ENCODE results near the gene CD22.

The CD22 gene

GRCh38 chr19:35381318-35381717, 52.3 kb downstream of the CD22 start:
- Histone ChIP-seq H3K9me3 (ENCODE audit: low read length) (no peaks in the 10 kb centered on the region), H3K27ac (ENCODE audit: low read depth, low read length) (no peak overlapping the region), H3K36me3 (ENCODE audit: insufficient read depth, low read length) (no peaks in the 10 kb centered on the region), H3K4me1 (ENCODE audit: insufficient read depth, low read length) (peaks cover 15% of the 10 kb centered on the region), H3K27me3 (ENCODE audit: control insufficient read depth in 1 of 2, insufficient read depth in 2 of 2, low read length in 2 of 2) (peaks cover 0 to 4% of the 10 kb centered on the region in 2 donors), H3K9ac (ENCODE audit: low read length) (no peak overlapping the region), H3K4me3 (ENCODE audit: low read depth in 1 of 2, low read length in 2 of 2) (no peak overlapping the region)

DNA sequence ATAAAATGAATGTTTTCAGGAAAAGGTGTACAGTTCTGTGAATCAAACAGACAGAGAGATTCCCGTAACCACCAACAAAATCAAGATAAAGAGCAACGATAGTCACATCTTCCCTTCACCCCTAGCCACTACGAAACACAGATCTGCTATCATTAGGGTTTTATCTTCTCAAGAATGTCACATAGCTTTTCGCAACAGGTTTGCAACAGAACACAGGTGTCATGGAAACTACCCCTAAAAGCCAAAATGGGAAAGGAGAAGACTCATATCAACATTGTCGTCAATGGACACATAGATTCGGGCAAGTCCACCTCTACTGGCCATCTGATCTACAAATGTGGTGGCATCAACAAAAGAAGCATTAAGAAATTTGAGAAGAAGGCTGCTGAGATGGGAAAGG, 52.9 kb downstream of the CD22 start:
- no peaks in the 10 kb centered on the region for H3K36me3 ChIP-seq (ENCODE audit: insufficient read depth, low read length)
- no peak overlapping the region for H3K4me3 ChIP-seq (ENCODE audit: low read depth in 1 of 2, low read length in 2 of 2)
- H3K9ac ChIP-seq (ENCODE audit: low read length) = no peak overlapping the region
- H3K4me1 ChIP-seq (ENCODE audit: insufficient read depth, low read length) = peaks cover 15% of the 10 kb centered on the region
- H3K27me3 ChIP-seq (ENCODE audit: control insufficient read depth in 1 of 2, insufficient read depth in 2 of 2, low read length in 2 of 2) = peaks cover 0 to 4% of the 10 kb centered on the region in 2 donors
- no peak overlapping the region for H3K27ac ChIP-seq (ENCODE audit: low read depth, low read length)
- H3K9me3 ChIP-seq (ENCODE audit: low read length) = no peaks in the 10 kb centered on the region

DNA sequence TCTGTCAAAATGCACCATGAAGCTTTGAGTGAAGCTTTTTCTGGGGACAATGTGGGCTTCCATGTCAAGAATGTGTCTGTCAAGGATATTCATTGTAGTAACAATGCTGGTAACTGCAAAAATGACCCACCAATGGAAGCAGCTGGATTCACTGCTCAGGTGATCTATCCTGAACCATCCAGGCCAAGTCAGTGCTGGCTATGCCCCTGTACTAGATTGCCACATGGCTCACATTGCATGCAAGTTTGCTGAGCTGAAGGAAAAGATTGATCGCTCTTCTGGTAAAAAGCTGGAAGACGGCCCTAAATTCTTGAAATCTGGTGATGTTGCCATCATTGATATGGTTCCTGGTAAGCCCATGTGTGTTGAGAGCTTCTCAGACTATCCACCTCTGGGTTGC, 54.5 kb downstream of the CD22 start:
- peaks cover 18% of the 10 kb centered on the region for H3K4me1 ChIP-seq (ENCODE audit: insufficient read depth, low read length)
- H3K9me3 ChIP-seq (ENCODE audit: low read length) = no peaks in the 10 kb centered on the region
- peaks cover 0 to 4% of the 10 kb centered on the region in 2 donors for H3K27me3 ChIP-seq (ENCODE audit: control insufficient read depth in 1 of 2, insufficient read depth in 2 of 2, low read length in 2 of 2)
- no peaks in the 10 kb centered on the region for H3K36me3 ChIP-seq (ENCODE audit: insufficient read depth, low read length)
- no peak overlapping the region for H3K9ac ChIP-seq (ENCODE audit: low read length)
- H3K27ac ChIP-seq (ENCODE audit: low read depth, low read length) = no peak overlapping the region
- H3K4me3 ChIP-seq (ENCODE audit: low read depth in 1 of 2, low read length in 2 of 2) = no peak overlapping the region

- H3K27me3 ChIP-seq (ENCODE audit: control insufficient read depth in 1 of 2, insufficient read depth in 2 of 2, low read length in 2 of 2) = no peaks in the 10 kb centered on the region
Observed at GRCh38 chr19:35388277-35389054, 59.5 kb downstream of the CD22 start.

DNA sequence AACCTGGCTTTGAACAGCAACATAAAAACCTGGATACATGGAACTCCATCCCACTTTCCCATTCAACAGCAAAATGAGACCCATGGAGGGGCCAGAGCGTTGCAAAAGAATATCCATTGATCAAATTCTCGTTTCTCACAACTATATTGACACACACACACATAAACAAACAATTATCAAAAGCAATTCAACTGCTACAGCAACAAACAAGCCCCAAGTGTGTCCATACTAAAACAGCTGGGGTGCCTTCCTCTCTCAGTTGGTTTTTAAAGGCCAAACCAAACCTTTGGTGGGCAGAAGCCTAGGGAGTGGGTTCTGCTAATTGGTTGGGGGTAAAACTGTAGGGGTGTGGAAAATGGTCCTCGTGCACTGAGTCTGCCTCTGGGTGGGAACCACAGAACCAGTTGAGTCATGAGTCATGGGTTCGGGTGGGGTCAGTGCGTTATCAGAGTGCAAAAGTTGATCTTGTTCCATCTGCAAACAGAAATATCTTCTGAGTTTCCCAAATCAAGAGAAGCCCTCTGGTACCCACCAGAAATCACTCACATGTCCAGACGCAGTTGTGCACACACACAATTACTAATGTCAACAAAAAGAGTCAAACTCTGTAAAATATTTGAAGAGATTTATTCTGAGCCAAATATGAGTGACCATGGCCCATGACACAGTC, 60.3 kb downstream of the CD22 start:
- Histone ChIP-seq H3K9me3 (ENCODE audit: low read length) (no peaks in the 10 kb centered on the region), H3K4me3 (ENCODE audit: low read depth in 1 of 2, low read length in 2 of 2) (no peak overlapping the region), H3K36me3 (ENCODE audit: insufficient read depth, low read length) (no peaks in the 10 kb centered on the region), H3K27me3 (ENCODE audit: control insufficient read depth in 1 of 2, insufficient read depth in 2 of 2, low read length in 2 of 2) (no peaks in the 10 kb centered on the region), H3K4me1 (ENCODE audit: insufficient read depth, low read length) (peaks cover 7% of the 10 kb centered on the region), H3K9ac (ENCODE audit: low read length) (no peak overlapping the region), H3K27ac (ENCODE audit: low read depth, low read length) (no peak overlapping the region)

More at GRCh38 chr19:35388277-35389054, 59.5 kb downstream of the CD22 start:
- no peaks in the 10 kb centered on the region for H3K36me3 ChIP-seq (ENCODE audit: insufficient read depth, low read length)
- no peak overlapping the region for H3K27ac ChIP-seq (ENCODE audit: low read depth, low read length)
- no peaks in the 10 kb centered on the region for H3K9me3 ChIP-seq (ENCODE audit: low read length)
- H3K4me3 ChIP-seq (ENCODE audit: low read depth in 1 of 2, low read length in 2 of 2) = no peak overlapping the region
- no peak overlapping the region for H3K9ac ChIP-seq (ENCODE audit: low read length)
- H3K4me1 ChIP-seq (ENCODE audit: insufficient read depth, low read length) = peaks cover 7% of the 10 kb centered on the region

DNA sequence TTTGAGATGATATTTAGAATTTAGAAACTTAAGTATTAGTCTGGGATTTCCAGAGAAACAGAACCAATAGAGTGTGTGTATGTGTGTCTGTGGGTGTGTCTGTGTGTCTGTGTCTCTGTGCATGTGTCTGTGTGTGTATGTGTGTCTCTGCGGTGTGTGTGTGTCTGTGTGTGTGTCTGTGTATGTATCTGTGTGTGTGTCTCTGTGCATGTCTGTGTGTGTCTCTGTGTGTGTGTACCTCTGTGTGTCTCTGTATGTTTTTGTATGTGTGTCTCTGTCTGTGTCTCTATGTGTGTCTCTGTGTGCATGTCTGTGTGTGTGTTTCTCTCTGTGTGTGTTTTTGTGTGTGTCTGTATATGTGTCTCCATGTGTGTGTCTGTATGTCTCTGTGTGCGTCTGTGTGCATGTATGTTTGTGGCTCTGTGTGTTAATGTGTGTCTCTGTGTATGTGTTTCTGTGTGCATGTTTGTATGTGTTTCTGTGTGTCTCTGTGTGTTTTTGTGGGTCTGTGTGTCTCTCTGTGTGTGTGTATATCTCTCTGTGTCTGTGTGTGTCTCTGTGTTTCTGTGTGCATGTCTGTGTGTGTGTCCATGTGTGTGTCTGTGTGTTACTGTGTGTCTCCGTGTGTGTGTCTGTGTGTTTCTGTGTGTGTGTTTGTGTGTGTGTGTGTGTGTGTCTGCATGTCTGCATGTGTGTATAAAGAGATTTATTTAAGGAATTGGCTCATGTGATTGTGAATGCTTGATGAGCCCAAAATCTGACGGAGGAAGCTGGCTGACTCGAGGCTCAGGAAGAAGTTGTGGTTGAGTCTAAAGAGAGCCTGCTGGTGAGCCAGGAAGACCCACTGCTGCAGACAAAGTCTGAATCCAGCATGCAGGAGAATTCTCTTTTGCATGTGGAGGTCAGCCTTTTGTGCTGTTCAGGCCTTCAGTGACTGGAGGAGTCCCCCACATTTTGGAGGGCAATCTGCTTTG, 64.0 kb downstream of the CD22 start:
- Histone ChIP-seq H3K4me3 (ENCODE audit: low read depth in 1 of 2, low read length in 2 of 2) (no peak overlapping the region), H3K27ac (ENCODE audit: low read depth, low read length) (no peak overlapping the region), H3K9ac (ENCODE audit: low read length) (no peak overlapping the region), H3K4me1 (ENCODE audit: insufficient read depth, low read length) (peaks cover 7% of the 10 kb centered on the region), H3K9me3 (ENCODE audit: low read length) (no peaks in the 10 kb centered on the region), H3K27me3 (ENCODE audit: control insufficient read depth in 1 of 2, insufficient read depth in 2 of 2, low read length in 2 of 2) (no peaks in the 10 kb centered on the region), H3K36me3 (ENCODE audit: insufficient read depth, low read length) (no peaks in the 10 kb centered on the region)

GRCh38 chr19:35395382-35396199, 66.6 kb downstream of the CD22 start:
- no peak overlapping the region for H3K27ac ChIP-seq (ENCODE audit: low read depth, low read length)
- no peak overlapping the region for H3K9ac ChIP-seq (ENCODE audit: low read length)
- H3K4me1 ChIP-seq (ENCODE audit: insufficient read depth, low read length) = no peaks in the 10 kb centered on the region
- no peak overlapping the region for H3K4me3 ChIP-seq (ENCODE audit: low read depth in 1 of 2, low read length in 2 of 2)
- H3K9me3 ChIP-seq (ENCODE audit: low read length) = no peaks in the 10 kb centered on the region
- H3K36me3 ChIP-seq (ENCODE audit: insufficient read depth, low read length) = no peaks in the 10 kb centered on the region
- H3K27me3 ChIP-seq (ENCODE audit: control insufficient read depth in 1 of 2, insufficient read depth in 2 of 2, low read length in 2 of 2) = no peaks in the 10 kb centered on the region

- H3K4me3 ChIP-seq (ENCODE audit: low read depth in 1 of 2, low read length in 2 of 2) = no peak overlapping the region
- H3K27me3 ChIP-seq (ENCODE audit: control insufficient read depth in 1 of 2, insufficient read depth in 2 of 2, low read length in 2 of 2) = no peaks in the 10 kb centered on the region
- H3K4me1 ChIP-seq (ENCODE audit: insufficient read depth, low read length) = no peaks in the 10 kb centered on the region
- no peaks in the 10 kb centered on the region for H3K36me3 ChIP-seq (ENCODE audit: insufficient read depth, low read length)
- no peaks in the 10 kb centered on the region for H3K9me3 ChIP-seq (ENCODE audit: low read length)
- H3K9ac ChIP-seq (ENCODE audit: low read length) = no peak overlapping the region
- no peak overlapping the region for H3K27ac ChIP-seq (ENCODE audit: low read depth, low read length)
Observed at GRCh38 chr19:35396240-35396885, 67.4 kb downstream of the CD22 start.
